Calu3 (cell line): ENCODE data around the gene FLNA. TPM values are rescaled to one million over a fixed set of nuclear protein-coding genes. Genes with fewer than 3 reads are reported as not detected.

Experiments used
- BruUV-seq: library from RNA; stranded (reverse); fragments of 400-500 nt; replicated peaks from 2 replicates; lab custom pipeline; 2021; lab: Mats Ljungman, UMichigan
- CTCF ChIA-PET: fragments of 300-600 bp; sonication (Branson Sonifier 250); formaldehyde crosslinking; loops from one replicate; lab custom pipeline; 2022; ENCODE audit warnings: antibody characterized with exemption; lab: Charles Lee
- DNase-seq: peaks from one replicate; pipeline ENCODE4 v3.0.0; 2022
- H3K27ac Mint-ChIP-seq: one replicate; pipeline ENCODE4 v1.8.0; 2022; ENCODE audit warnings: mixed read lengths; ENCODE audit not compliant: unreplicated experiment
- H3K27me3 Mint-ChIP-seq: one replicate; pipeline ENCODE4 v1.8.0; 2022; ENCODE audit warnings: mixed read lengths; ENCODE audit not compliant: unreplicated experiment
- H3K36me3 Mint-ChIP-seq: one replicate; pipeline ENCODE4 v1.8.0; 2022; ENCODE audit warnings: mild to moderate bottlenecking, moderate library complexity, mixed read lengths; ENCODE audit not compliant: insufficient read depth, unreplicated experiment
- H3K4me1 Mint-ChIP-seq: one replicate; pipeline ENCODE4 v1.8.0; 2022; ENCODE audit warnings: mild to moderate bottlenecking, low read depth, mixed read lengths; ENCODE audit not compliant: unreplicated experiment
- H3K4me3 Mint-ChIP-seq: one replicate; pipeline ENCODE4 v1.8.0; 2022; ENCODE audit warnings: mild to moderate bottlenecking, low read depth, moderate library complexity, mixed read lengths; ENCODE audit not compliant: unreplicated experiment
- H3K9me3 Mint-ChIP-seq: one replicate; pipeline ENCODE4 v1.8.0; 2022; ENCODE audit warnings: low read depth, mixed read lengths; ENCODE audit not compliant: unreplicated experiment
- intact Hi-C: fragments of 100-400 bp; cut with micrococcal nuclease; formaldehyde crosslinking; loops from one replicate; pipeline ENCODE4 v1.10.0; 2022; ENCODE audit not compliant: unreplicated experiment
- total RNA-seq: library from RNA; stranded (reverse); gene quantifications from 2 replicates; pipeline ENCODE4 v1.2.3, GENCODE V29; 2022
- TF ChIP-seq, protein P1 (sequence below): fragments of 200-600 bp; IDR thresholded peaks from one replicate; pipeline ENCODE4 v1.8.0; 2022; ENCODE audit warnings: antibody characterized with exemption; ENCODE audit not compliant: unreplicated experiment

FLNA gene
- total RNA-seq, 1 experiment from 2014 or later = 1,240 TPM

DNA sequence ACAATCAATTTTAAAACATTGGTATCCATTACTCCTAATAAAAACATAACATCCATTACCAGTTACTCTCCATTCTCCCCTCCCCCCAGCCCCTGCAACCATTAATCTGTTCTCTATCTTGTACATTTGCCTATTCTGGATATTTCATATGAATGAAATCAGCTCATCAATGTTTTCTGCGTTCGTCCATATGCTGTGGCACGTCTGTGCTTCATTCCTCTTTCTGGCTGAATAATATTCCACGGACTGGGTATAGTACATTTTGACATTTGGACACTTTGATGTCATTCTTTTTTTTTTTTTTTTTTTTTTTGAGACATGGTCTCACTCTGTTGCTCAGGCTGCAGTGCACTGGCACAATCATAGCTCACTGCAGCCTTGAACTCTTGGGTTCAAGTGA lies 29.4 kb upstream of the FLNA start:
- DNase-seq = no peak
- intact Hi-C loops = no loop called here
- CTCF ChIA-PET = interaction anchor here (0.6 kb wide), 1 partner anchor 23 kb away, joined by 3 read pairs; no protein-coding TSS in a partner anchor
- Mint-ChIP-seq H3K9me3 (no peaks in the 10 kb centered on the region), H3K36me3 (peaks cover 66% of the 10 kb centered on the region), H3K27me3 (peaks cover 5% of the 10 kb centered on the region), H3K27ac (no peak overlapping the region), H3K4me3 (no peak overlapping the region), H3K4me1 (peaks cover 8% of the 10 kb centered on the region)
- TF ChIP-seq, protein P1, sequence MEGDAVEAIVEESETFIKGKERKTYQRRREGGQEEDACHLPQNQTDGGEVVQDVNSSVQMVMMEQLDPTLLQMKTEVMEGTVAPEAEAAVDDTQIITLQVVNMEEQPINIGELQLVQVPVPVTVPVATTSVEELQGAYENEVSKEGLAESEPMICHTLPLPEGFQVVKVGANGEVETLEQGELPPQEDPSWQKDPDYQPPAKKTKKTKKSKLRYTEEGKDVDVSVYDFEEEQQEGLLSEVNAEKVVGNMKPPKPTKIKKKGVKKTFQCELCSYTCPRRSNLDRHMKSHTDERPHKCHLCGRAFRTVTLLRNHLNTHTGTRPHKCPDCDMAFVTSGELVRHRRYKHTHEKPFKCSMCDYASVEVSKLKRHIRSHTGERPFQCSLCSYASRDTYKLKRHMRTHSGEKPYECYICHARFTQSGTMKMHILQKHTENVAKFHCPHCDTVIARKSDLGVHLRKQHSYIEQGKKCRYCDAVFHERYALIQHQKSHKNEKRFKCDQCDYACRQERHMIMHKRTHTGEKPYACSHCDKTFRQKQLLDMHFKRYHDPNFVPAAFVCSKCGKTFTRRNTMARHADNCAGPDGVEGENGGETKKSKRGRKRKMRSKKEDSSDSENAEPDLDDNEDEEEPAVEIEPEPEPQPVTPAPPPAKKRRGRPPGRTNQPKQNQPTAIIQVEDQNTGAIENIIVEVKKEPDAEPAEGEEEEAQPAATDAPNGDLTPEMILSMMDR = no peak
- no TSS peak for BruUV-seq

DNA sequence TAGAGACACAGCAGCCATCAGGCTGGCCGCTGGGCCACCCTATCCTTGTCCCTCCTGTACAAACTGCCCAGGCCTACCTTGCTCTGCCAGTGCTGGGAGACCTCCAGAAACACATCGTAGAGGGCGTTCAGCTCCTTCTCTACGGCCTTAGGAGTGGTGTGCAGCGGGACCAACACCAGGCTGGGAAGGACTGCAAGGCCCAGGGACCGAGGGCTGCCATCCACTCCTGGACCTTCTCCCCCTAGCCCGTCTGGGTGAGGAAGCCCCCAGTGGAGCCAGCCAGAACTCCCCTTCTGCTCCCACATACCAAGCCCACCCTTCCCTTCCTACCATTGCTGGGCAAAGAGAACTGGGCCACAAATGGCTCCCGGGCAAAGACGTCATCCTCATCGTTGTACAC lies 28.8 kb upstream of the FLNA start:
- H3K27ac Mint-ChIP-seq = no peak overlapping the region
- H3K27me3 Mint-ChIP-seq = peaks cover 11% of the 10 kb centered on the region
- no peaks in the 10 kb centered on the region for H3K9me3 Mint-ChIP-seq
- H3K36me3 Mint-ChIP-seq = peaks cover 67% of the 10 kb centered on the region
- H3K4me1 Mint-ChIP-seq = peaks cover 2% of the 10 kb centered on the region
- H3K4me3 Mint-ChIP-seq = no peak overlapping the region
- BruUV-seq = no TSS peak
- DNase-seq = no peak
- CTCF ChIA-PET = no interaction called here
- TF ChIP-seq, protein P1 = no peak
- intact Hi-C loops = no loop called here

DNA sequence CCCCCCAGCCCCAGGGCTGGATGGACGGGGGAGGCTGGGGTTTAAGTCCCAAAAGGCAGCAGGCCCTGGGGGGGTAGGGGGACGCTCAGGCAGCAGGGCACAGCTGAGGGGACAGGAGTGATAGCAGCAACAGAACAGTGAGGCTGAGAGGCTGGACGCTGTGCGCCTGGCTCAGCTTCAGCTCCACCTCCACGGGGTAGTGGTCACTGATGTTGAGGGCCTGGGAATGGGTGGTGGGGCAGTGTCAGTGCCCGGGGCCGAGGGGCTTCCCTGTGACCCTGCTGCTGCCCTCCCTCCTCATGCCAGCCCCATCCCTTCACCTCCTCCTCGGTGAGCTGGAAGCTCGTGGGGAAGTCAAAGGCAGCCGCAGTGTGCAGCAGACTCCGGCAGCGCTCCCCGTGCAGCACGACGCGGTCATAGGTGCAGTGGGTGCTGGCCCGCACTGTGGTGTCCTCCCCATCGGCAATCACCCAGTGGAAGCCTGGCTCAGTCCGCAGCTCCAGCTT lies 28.2 kb upstream of the FLNA start:
- Mint-ChIP-seq H3K36me3 (peaks cover 72% of the 10 kb centered on the region), H3K27ac (no peak overlapping the region), H3K9me3 (no peaks in the 10 kb centered on the region), H3K4me3 (no peak overlapping the region), H3K27me3 (peaks cover 16% of the 10 kb centered on the region), H3K4me1 (no peaks in the 10 kb centered on the region)
- CTCF ChIA-PET = no interaction called here
- TF ChIP-seq, protein P1 = no peak
- DNase-seq = no peak
- no TSS peak for BruUV-seq
- intact Hi-C loops = no loop called here

DNA sequence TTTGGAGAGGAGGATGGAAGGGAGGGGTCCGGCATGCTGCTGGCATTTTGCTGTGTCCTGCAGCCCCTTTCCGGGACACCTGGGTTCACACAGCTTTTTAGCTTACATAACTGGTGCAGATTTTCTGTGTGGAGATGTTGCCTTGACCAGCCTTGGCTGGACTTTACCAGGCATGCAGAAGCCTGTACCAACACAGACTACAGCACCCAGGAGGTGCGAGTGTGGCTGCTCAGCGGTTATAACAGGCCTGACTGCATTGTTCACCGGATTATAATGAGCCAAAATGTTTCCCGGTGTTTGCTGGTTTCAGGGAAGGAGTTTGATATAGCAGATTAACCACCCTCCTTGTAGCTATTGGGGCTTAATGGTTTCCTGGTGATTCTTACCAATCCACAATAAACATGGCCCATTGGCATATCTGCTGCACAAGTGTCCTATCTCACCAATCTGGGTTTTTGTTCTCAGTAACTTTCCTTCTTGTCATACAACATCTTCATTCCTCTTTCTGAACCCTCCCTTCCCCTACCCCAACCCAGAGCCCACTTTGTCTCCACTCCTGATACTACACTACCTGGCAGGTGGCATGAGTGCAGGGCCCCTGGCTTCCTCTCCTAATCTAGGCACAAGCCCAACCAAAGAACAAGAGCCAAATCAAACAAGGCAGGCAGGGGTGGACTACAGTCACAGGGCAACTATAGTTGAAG lies 27.6 kb upstream of the FLNA start:
- TF ChIP-seq, protein P1 = no peak
- CTCF ChIA-PET = no interaction called here
- H3K4me3 Mint-ChIP-seq = no peak overlapping the region
- intact Hi-C loops = no loop called here
- H3K4me1 Mint-ChIP-seq = no peaks in the 10 kb centered on the region
- DNase-seq = no peak
- H3K27me3 Mint-ChIP-seq = peaks cover 16% of the 10 kb centered on the region
- BruUV-seq = TSS peak; percentile 24
- peaks cover 78% of the 10 kb centered on the region for H3K36me3 Mint-ChIP-seq
- H3K9me3 Mint-ChIP-seq = no peaks in the 10 kb centered on the region
- no peak overlapping the region for H3K27ac Mint-ChIP-seq
